WTC11 (cell line): ENCODE results near the gene ADRB2.

Source experiments
- CTCF ChIP-seq: fragments of 200-600 bp; IDR thresholded peaks from 2 replicates; pipeline ENCODE4 v1.8.0; 2022; ENCODE audit warnings: antibody characterized with exemption
- HMGXB4 ChIP-seq: sonication (generic); formaldehyde crosslinking; IDR thresholded peaks from 2 replicates; pipeline ENCODE4 v1.8.1; 2023; ENCODE audit warnings: mild to moderate bottlenecking, moderate library complexity, missing genetic modification reagents
- MXD4 ChIP-seq: fragments of 250-450 bp; sonication (Bioruptor Pico); IDR thresholded peaks from 2 replicates; pipeline ENCODE4 v1.8.0; 2021; ENCODE audit warnings: mild to moderate bottlenecking, moderate library complexity, borderline replicate concordance
- NR2C2 ChIP-seq: sonication (generic); formaldehyde crosslinking; IDR thresholded peaks from 2 replicates; pipeline ENCODE4 v1.8.0; 2022; ENCODE audit warnings: mild to moderate bottlenecking, missing genetic modification reagents
- RELA ChIP-seq: sonication (generic); formaldehyde crosslinking; IDR thresholded peaks from 2 replicates; pipeline ENCODE4 v1.8.1; 2022; ENCODE audit warnings: missing genetic modification reagents, mild to moderate bottlenecking, borderline replicate concordance
- SP1 ChIP-seq: sonication (generic); formaldehyde crosslinking; conservative IDR thresholded peaks from 2 replicates; pipeline ENCODE4 v1.8.1; 2022; ENCODE audit warnings: missing genetic modification reagents
- TEAD1 ChIP-seq: sonication (generic); formaldehyde crosslinking; IDR thresholded peaks from 2 replicates; pipeline ENCODE4 v1.8.0; 2022; ENCODE audit warnings: mild to moderate bottlenecking, missing genetic modification reagents
- TEAD4 ChIP-seq: sonication (generic); formaldehyde crosslinking; IDR thresholded peaks from 2 replicates; pipeline ENCODE4 v1.8.0; 2022; ENCODE audit warnings: mild to moderate bottlenecking, missing genetic modification reagents
- TP53 ChIP-seq: sonication (generic); formaldehyde crosslinking; IDR thresholded peaks from 2 replicates; pipeline ENCODE4 v1.8.1; 2023; ENCODE audit warnings: mild to moderate bottlenecking, missing genetic modification reagents
- USF2 ChIP-seq: sonication (generic); formaldehyde crosslinking; IDR thresholded peaks from 2 replicates; pipeline ENCODE4 v1.8.1; 2023; ENCODE audit warnings: mild to moderate bottlenecking, missing genetic modification reagents, moderate library complexity
- TF ChIP-seq, protein P1 (sequence below): sonication (generic); formaldehyde crosslinking; IDR thresholded peaks from 2 replicates; pipeline ENCODE4 v1.8.0; 2022; ENCODE audit warnings: mild to moderate bottlenecking, missing genetic modification reagents
- TF ChIP-seq, protein P2 (sequence below): sonication (generic); formaldehyde crosslinking; IDR thresholded peaks from 2 replicates; pipeline ENCODE4 v1.8.1; 2022; ENCODE audit warnings: low read depth, mild to moderate bottlenecking, moderate library complexity, missing genetic modification reagents, borderline replicate concordance

- TF ChIP-seq CTCF (no peak), TEAD4 (CRISPR knock-in tag) (no peak), SP1 (CRISPR knock-in tag) (no peak), NR2C2 (no peak), TEAD1 (CRISPR knock-in tag) (no peak), HMGXB4 (CRISPR knock-in tag) (no peak), RELA (CRISPR knock-in tag) (no peak), TP53 (CRISPR knock-in tag) (no peak), MXD4 (CRISPR knock-in tag) (no peak), USF2 (no peak)
- TF ChIP-seq, protein P1, sequence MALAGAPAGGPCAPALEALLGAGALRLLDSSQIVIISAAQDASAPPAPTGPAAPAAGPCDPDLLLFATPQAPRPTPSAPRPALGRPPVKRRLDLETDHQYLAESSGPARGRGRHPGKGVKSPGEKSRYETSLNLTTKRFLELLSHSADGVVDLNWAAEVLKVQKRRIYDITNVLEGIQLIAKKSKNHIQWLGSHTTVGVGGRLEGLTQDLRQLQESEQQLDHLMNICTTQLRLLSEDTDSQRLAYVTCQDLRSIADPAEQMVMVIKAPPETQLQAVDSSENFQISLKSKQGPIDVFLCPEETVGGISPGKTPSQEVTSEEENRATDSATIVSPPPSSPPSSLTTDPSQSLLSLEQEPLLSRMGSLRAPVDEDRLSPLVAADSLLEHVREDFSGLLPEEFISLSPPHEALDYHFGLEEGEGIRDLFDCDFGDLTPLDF (CRISPR knock-in tag) = no peak
- TF ChIP-seq, protein P2, sequence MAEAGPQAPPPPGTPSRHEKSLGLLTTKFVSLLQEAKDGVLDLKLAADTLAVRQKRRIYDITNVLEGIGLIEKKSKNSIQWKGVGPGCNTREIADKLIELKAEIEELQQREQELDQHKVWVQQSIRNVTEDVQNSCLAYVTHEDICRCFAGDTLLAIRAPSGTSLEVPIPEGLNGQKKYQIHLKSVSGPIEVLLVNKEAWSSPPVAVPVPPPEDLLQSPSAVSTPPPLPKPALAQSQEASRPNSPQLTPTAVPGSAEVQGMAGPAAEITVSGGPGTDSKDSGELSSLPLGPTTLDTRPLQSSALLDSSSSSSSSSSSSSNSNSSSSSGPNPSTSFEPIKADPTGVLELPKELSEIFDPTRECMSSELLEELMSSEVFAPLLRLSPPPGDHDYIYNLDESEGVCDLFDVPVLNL (CRISPR knock-in tag) = no peak
Measured at GRCh38 chr5:148837383-148837782, 11.0 kb downstream of the ADRB2 start.
